ENCODE measurements around the gene OR52A5.
"Not testable (repeated sequence)": the region's sequence is repeated elsewhere in the genome, so short reads cannot be mapped to it uniquely, and the experiment has no call there.

OR52A5 gene

DNA sequence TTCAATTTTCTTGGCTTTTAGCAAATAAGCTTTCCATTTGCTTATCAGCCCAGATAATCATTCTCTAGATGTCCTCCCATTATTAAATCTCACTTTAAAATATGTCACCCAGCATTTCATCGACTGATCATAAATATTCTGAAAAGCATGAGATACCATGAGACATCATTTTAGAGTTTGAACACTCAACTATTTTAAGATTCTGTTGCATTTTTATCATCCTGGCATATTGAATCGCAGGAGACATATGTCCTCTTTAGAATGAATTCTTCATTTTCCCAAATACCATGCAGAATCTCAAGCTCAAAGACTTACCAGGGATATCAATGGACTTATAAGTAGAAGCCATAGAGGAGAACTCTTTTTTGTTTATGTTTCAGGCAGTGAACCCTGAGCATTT is at the start of gene OR52A5:
TSS of gene OR52A5 (minus strand) at position 361 of the 400 bp plus-strand sequence. CDS start 5,714 bp downstream, outside the sequence.
- no peak for DNase-seq (ENCODE audit: low read depth)
- no peak within 1 kb of the TSS for H3K4me3 ChIP-seq (ENCODE audit: low read depth, low read length)

DNA sequence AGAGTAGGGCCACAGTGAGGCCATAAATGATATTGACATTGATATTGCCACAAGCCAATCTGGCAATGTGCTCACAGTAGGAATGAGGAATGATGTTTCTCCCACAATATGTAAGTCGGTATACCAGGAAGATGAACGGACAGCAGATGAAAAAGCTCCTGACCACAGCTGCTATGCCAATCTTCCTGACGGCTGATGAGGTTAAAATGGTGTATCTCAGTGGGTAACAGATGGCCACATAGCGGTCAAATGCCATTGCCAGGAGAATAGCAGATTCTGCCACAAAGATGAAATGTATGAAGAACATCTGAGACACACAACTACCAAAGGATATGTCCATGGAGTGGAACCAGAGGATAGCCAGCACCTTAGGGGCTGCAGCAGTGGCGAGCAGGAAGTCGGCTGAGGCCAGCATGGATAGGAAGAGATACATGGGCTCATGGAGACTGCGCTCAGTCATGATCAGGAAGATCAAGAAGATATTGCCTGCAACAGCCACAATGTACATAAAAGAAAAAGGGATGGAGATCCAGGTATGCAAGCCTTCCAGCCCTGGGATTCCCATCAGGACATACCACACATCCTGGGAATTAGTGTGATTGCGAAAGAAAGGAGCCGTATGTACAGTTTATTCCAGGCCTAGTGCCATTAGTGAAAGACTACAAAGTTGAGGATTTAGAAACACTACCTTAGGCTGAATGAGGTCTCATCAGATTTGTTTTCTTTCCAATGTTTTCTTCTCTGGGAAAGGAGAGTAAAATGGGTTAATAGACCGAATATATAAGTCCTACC is 40.1 kb upstream of the OR52A5 start:
- no peak overlapping the region for H3K4me3 ChIP-seq (ENCODE audit: low read depth, low read length)
- DNase-seq (ENCODE audit: low read depth) = no peak

DNA sequence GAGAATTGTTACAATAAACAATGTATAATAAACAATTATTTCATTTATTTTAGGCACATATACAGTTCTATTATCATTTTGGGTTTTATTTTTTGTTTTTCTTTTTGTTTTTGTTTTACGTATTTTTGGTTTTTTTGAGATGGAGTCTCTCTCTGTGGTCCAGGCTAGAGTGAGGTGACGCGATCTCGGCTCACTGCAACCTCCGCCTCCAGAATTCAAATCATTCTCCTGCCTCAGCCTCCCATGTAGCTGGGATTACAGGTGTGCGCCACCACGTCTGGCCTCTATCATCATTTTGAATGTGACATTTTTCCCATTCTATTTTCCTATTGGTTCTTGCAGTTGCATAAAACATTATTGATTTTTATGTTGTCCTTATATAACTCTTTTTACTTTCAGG is 36.8 kb upstream of the OR52A5 start:
- no peak overlapping the region for H3K4me3 ChIP-seq (ENCODE audit: low read depth, low read length)
- DNase-seq (ENCODE audit: low read depth) = no peak

DNA sequence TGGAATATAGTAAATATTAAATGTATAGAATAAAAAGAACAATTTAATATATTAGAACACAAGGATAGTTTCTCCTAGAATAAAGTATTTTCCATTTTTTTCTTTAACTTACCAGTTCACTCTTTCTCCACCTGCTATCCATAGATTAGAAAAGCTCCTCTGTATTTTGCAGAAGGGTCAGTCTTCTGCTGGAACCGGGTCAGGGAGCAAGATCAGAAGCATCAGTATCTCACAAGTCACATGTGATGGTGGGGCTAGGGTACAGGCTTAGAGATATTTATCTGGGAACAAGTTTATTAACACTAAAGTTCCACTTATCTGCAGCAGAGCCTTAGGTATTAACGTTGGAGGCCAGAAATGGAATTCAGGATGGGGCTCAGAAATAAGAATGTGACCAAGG is 33.7 kb upstream of the OR52A5 start:
- H3K4me3 ChIP-seq (ENCODE audit: low read depth, low read length) = no peak overlapping the region
- no peak for DNase-seq (ENCODE audit: low read depth)

DNA sequence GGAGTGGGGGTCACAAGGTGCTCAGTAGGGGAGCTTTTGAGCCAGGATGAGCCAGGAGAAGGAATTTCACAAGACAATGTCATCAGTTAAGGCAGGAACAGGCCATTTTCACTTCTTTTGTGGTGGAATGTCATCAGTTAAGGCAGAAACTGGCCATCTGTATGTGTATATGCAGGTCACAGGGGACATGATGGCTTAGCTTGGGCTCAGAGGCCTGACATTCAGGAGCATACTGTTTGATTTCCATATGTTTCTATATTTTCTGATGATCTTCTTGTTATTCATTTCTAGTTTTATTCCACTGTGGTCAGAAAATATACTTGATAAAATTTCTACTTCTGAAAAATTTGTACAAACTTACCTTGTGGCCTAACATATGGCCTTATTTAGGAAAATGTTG is 27.7 kb upstream of the OR52A5 start:
- not testable (repeated sequence) for DNase-seq (ENCODE audit: low read depth)

DNA sequence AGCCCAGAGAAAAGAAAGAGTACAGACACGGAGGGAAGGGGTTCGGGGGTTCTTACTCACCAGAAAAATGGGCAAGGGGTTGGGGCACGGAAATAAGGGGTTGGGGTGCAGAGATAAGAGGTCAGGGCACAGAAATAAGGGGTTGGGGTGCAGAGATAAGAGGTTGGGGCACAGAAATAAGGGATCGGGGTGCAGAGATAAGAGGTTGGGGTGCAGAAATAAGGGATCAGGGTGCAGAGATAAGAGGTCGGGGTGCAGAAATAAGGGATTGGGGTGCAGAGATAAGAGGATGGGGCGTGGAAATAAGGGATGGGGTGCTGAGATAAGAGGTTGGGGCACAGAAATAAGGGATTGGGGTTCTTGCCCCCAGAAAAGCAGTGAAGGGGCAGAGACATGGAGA is 26.7 kb upstream of the OR52A5 start:
- not testable (repeated sequence) for H3K4me3 ChIP-seq (ENCODE audit: low read depth, low read length); DNase-seq (ENCODE audit: low read depth)

More for the DNA sequence above, 27.7 kb upstream of the OR52A5 start:
- H3K4me3 ChIP-seq (ENCODE audit: low read depth, low read length) = not testable (repeated sequence)

DNA sequence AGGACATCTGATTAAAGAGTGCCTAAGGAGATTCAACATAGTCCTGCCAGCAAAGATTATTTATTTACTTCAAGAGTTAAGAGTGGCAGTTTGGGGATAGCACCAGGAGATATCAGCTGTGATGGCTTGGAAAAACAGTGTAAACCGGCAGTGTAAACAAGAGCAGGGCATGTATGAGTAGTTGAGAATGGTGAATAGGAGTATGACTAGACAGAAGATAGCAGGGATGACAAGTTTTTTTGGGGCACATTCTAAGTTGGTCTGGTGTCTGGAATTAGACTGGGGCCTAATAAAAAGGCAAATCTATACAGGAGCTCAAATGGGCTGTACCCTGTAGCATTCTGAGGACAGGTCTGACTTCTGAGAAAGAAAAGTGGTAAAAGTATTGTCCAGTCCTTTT is 22.9 kb upstream of the OR52A5 start:
- DNase-seq (ENCODE audit: low read depth); H3K4me3 ChIP-seq (ENCODE audit: low read depth, low read length): not testable (repeated sequence)

DNA sequence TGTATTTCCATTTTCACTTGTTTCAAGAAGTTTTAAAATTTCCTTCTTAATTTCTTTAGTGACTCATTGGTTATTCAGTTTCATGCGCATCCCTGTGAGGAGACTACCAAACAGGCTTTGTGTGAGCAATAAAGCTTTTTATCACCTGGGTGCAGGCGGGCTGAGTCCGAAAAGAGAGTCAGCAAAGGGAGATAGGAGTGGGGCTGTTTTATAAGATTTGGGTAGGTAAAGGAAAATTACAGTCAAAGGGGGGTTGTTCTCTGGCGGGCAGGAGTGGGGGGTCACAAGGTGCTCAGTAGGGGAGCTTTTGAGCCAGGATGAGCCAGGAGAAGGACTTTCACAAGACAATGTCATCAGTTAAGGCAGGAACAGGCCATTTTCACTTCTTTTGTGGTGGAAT is 22.1 kb upstream of the OR52A5 start:
- H3K4me3 ChIP-seq (ENCODE audit: low read depth, low read length); DNase-seq (ENCODE audit: low read depth): not testable (repeated sequence)

DNA sequence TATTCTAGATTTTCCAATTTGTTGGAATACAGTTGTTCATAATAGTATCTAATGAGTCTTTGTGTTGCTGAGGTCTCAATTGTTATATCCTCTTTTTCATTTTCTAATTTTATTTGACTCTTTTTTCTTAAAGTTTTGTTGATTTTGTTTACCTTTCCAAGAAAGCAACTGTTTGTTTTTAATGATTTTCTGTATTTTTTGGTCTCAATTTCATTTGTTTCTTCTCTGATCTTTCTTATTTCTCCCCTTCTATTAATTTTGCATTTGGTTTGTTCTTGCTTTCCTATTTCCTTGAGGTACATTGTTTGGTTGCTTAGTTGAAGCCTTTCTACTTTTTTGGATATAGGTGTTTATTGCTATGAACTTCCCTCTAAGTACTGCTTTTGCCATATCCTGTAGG is 21.6 kb upstream of the OR52A5 start:
- H3K4me3 ChIP-seq (ENCODE audit: low read depth, low read length) = no peak overlapping the region
- no peak for DNase-seq (ENCODE audit: low read depth)

DNA sequence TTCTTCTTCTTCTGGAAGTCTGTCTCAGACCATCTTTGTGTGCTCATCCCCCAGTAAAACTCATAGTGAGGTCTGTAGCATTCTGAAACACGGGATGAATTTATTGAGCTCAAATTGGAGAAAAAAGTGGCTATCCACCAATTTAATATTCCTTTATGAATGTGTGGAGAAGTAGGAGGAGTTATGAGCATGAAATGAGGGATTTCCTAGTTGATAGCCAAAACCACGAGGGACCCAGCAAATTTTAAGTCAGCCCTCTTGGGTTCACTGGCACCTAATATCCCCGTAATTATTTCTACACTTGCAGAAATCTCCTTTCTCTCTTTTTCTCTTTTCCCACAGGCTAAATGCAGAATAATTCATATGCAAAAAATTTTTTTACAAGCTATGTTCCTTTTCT is 16.5 kb upstream of the OR52A5 start, which contains the start of gene OR52A1:
TSS of gene OR52A1 (minus strand) at position 101 of the 400 bp plus-strand sequence. CDS start 2,388 bp downstream, outside the sequence.
- H3K4me3 ChIP-seq (ENCODE audit: low read depth, low read length) = no peak within 1 kb of the TSS
- no peak for DNase-seq (ENCODE audit: low read depth)

DNA sequence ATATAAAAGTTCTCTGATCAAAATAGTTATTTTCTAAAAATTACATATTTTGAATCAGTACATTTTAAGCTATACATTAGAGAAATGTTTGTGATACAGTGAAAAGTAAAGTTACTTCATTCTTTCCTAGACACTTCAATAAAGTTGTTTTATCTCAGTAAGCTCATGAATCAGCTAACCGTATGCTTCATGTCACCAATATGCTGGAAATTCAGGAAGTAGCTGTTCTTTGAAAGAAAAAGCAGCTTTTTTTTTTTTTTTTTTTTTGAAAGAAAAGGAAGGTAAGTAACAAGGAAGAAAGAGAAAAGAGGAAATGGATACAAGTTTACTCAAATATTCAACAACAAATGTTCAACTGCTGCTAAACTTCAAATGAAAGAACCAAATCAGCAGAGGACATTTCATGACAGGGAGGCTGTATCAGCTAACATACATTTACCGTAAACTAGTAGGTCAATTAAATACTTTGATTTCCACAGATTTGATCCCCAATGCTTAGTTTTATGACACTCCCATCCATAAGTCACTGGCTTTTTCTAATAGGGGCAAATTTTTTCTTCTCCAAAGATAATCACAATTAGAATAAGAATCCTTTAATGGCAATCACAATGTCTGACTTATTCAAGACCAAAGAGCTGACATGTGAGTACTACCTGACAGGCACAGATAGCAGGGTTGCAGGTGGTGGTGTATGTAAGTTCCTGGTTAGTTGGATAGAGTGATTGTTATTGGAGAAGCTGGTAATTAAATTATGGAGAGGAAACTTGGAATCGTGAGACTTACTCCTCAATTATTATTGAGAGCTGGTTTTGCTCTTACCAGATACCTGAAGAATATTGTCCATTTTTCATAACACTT is 15.6 kb upstream of the OR52A5 start:
- H3K4me3 ChIP-seq (ENCODE audit: low read depth, low read length) = no peak overlapping the region
- no peak for DNase-seq (ENCODE audit: low read depth)

DNA sequence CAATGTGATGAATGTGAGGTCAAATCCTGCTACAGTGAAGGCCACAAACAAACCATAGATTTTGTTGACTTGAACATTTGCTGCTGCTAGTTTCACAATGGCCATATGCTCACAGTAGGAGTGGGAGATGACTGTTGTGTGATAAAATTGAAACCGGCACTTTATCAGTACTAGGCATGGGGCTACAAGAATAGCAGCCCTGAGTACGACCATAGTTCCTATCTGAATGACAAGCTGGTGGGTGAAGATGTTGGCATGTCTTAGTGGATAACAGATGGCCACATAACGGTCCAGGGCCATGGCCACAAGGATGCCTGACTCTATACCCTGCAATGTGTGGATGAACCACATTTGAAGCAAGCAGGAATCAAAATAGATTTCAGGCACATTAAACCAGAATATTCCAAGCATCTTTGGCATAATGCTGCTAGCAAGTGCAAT is 13.6 kb upstream of the OR52A5 start:
- no peak for DNase-seq (ENCODE audit: low read depth)
- H3K4me3 ChIP-seq (ENCODE audit: low read depth, low read length) = no peak overlapping the region

DNA sequence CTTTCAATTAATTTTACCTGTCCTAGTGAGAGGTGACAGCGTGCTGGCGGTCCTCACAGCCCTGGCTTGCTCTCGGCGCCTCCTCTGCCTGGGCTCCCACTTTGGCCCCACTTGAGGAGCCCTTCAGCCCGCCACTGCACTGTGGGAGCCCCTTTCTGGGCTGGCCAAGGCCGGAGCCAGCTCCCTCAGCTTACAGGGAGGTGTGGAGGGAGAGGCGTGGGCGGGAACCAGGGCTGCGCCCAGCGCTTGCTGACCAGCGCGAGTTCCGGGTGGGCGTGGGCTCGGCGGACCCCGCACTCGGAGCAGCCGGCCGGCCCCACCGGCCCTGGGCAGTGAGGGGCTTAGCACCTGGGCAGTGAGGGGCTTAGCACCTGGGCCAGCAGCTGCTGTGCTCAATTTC is 6.0 kb upstream of the OR52A5 start:
- DNase-seq (ENCODE audit: low read depth); H3K4me3 ChIP-seq (ENCODE audit: low read depth, low read length): not testable (repeated sequence)

DNA sequence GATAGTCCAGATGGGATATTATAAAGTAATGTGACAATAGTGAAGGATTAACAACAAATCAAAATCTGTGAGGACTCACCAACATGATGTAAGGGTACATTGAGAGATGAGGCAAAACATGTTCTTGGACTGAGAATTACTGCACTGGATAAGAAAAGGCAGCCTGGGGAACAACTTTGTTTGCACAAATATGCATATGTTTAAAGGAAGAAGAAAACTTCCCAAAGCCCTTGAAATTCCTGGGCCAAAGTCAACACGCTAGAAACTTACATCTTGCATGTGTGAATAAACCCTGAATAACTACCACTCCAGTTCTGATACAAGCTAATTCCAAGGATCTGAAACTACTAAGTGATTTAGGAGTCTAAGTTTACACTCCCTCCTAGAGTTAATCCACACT is 1.1 kb downstream of the OR52A5 start:
- DNase-seq (ENCODE audit: low read depth) = no peak

DNA sequence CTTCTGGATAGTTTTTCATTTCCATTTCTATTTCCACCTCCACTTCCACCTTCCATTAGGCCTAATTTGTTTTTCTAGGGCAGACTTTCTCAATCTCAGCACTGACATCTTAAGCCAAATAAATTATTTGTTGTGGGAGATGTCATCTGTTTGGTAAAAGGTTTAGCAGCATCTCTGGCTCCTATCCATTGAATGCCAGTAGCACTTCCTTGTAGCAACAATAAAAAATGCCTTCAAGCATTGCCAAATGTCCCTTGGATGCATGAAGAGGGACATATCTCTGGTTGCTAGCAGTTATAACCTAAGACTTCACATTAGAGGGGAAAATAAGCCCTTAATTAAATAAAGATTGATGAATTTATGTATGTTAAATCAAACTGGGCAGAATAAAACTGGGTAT is 1.9 kb downstream of the OR52A5 start:
- H3K4me3 ChIP-seq (ENCODE audit: low read depth, low read length) = no peak overlapping the region

More for the DNA sequence above, 1.1 kb downstream of the OR52A5 start:
- no peak overlapping the region for H3K4me3 ChIP-seq (ENCODE audit: low read depth, low read length)

DNA sequence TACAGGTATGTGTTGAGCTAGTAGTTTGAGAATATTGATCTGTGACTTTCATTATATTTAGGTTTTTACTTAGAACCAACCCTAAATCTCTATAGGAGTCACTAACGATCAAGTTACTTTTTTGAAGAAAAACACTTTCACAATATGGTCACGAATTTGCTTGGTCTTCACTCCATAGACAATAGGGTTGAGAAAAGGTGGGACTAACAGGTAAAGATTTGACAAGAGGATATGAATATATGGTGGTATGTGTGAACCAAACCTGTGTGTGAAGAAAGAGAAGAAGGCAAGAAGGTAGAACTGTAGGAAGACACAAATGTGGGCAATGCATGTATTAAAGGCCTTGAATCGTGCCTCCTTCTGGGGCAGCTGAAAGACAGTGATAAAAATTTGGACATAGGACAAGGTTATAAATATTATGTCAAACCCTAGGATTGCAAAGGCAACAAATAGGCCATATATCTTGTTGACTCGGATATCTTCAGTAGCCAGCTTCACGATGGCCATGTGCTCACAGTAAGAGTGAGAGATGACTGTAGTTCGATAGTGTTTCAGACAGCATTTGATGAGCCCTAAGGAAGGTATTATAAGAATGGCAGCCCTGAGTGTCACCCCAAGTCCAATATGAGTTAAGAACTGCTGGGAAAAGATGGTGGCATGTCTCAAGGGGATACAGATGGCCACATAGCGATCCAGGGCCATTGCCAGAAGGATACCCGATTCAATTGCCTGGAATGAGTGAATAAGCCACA is 6.4 kb downstream of the OR52A5 start:
- no peak overlapping the region for H3K4me3 ChIP-seq (ENCODE audit: low read depth, low read length)
- DNase-seq (ENCODE audit: low read depth) = no peak

More for the DNA sequence above, 1.9 kb downstream of the OR52A5 start:
- DNase-seq (ENCODE audit: low read depth) = no peak

DNA sequence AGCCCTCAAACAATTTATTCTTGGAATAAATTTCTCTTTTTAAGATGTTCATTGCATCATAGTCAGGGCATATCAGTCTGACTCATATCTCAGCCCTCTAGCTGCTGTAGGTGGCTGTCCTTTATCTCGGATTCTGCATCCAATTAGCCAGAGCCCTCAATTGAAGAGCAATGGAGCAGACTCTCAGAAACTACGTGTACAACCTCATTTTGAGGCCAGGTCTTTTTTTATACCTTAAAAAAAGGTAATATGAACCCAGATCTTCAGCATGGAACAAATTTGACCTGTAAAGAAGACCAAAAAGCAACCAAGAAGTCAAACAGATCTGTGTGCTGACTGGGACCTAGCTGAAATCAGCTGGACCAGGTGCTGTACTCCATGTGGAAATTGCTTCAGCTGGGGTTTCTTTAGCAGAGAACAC is 8.7 kb downstream of the OR52A5 start:
- DNase-seq (ENCODE audit: low read depth) = no peak
- no peak overlapping the region for H3K4me3 ChIP-seq (ENCODE audit: low read depth, low read length)

DNA sequence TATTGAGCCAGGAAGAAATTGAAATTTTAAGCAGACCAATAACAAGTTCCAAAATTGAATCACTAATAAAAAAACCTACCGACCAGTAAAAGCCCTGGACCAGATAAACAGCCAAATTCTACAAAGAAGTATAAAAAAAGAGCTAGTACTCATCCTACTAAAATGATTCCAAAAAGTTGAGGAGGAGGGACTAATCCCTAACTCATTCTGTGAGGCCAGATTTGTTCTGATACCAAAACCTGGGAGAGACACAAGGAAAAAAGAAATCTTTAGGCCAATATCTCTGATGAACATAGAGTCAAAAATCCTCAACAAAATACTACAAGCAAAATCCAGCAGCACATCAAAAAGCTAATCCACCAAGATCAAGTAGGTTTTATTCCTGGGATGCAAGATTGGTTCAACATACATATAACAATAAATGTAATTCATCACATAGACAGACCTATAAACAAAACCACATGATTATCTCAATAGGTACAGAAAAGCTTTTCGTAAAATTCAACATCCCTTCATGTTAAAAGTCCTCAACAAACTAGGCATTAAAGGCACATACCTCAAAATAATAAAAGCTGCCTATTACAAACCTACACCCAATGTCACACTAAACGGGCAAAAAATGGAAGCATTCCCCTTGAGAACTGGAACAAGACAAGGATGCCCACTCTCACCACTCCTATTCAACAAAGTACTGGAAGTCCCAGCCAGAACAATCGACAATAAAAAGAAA is 13.1 kb downstream of the OR52A5 start:
- no peak overlapping the region for H3K4me3 ChIP-seq (ENCODE audit: low read depth, low read length)

More for the DNA sequence above, 13.1 kb downstream of the OR52A5 start:
- no peak for DNase-seq (ENCODE audit: low read depth)

All from skeletal muscle cell (primary cell).